Glomerular visceral epithelial cell (primary cell): ENCODE data around the gene TREM2.
A peak's percentile ranks its signal among the peaks of the same experiment; 100 is the strongest.

Source experiments
- DNase-seq: peaks from one replicate; pipeline ENCODE4 v3.0.0-alpha.2; 2016; ENCODE audit errors: extremely low spot score

Gene TREM2

DNA sequence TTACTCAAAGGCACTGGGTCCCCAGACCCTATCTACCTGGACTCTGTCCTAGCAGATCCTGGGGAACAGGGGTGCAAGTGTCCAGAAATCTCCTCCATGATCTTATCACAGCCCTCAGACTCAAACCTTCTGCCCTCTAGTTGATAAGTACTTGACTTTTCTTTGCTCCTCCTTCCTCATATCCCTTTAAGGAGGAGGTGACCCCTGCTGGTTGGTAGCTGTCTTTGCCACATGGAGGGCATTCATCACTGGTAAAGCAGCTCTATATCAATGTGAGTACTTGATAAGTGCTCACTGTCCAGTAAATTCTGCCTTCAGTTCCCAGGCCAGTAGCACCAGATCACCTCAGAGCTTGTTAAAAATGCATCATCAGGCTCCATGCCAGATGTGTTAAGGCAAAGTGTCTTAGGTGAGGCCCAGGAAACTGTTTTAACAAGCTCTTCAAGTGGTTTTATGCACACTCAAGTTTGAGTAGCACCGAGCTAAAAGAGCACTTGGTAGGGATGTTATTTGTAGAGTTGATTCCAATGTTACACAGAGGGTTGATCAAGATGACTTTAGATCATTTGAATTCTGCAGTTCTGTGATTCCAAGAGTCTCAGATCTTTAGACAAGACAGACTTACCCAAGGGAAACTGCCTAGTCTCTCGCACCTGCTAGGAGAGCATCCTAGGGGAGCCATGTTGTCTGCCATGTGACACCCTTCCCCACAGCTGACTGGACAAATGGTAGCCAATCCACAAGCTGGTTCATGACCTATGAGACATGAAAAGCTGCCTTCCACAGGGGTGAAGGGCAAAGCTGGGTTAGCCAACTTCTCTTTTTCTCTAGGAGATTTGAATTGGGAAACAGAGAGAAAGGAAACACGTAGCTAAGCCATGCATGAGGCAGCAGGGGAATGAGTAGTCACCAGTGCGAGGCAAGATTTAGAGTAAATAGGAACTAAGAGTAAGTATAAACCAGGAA lies 19.4 kb upstream of the TREM2 start:
- peak; percentile 54 for DNase-seq

DNA sequence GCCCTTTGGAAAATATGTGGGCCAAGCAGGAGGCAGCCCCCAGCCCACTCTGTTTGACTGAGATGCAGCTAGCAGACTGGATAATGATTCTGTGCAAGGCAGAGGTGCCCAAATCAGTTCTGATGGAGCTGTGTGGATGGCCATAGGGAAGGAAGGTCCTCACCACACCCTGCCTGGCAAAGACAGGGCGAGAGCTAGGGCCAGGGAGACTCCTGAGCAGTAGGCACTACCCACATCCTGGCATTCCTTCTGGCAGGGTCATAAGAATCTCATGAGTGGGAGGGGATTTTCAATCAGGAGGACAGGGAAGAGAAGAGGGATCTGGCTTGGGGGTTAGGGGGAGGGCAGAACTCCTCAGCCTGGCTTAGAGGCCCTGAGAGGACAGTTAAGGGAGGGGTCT lies 18.6 kb upstream of the TREM2 start:
- DNase-seq, result no peak

DNA sequence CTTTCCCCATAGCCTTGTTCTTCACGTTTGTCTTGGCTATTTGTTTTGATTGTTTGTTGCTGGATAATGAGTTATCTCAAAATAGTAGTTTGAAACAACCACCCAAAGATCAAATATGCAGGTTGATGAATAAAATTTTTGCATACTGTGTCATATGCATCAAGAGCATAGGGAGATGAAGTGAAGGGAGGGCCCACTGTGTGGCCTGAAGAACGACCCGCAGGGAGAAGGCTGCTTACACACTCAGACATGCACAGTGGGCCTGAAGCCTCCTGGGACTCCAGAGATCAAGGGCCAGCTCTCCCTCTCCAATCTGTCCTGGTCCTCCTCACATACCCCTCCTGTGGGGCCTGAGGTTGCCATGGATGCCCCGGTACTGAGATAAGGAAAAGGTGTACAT lies 16.2 kb upstream of the TREM2 start:
- DNase-seq, result no peak

DNA sequence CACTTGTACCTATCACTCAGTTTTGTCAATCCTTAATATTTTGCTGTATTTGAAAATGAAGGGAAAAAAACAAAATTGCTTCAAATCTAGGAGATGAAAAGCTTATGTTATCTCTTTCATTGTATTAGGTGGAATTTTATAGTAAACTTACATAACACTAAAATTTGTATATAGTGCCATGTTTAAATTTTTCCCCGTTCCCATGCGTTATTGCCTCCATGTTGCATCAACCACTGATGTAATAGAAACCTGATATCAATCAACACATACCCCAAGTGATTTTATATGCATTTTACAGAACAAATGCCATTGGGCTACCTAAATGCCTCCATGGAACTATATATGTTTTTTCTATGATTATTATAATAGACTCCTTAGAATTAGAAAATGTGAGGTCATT lies 14.8 kb upstream of the TREM2 start:
- DNase-seq, result no peak

DNA sequence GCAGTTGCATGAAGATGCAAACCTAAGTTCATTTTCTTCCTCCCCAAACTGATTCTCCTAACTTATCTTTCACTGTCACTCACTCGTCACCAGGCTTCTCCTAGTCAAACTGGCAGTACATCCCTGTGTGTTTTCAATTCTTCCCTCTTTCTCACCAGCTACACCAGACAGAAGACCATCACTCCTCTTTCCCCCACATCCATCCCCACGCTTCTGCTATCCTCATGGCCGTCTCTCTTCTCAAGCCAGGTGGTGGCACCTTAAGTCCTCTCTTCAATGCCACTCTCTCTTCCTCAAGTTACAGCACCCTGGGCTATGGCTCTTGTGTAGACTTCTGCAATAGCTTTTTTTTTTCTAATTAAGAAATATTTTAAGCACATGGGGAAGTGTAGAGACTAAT lies 14.4 kb upstream of the TREM2 start:
- no peak for DNase-seq

DNA sequence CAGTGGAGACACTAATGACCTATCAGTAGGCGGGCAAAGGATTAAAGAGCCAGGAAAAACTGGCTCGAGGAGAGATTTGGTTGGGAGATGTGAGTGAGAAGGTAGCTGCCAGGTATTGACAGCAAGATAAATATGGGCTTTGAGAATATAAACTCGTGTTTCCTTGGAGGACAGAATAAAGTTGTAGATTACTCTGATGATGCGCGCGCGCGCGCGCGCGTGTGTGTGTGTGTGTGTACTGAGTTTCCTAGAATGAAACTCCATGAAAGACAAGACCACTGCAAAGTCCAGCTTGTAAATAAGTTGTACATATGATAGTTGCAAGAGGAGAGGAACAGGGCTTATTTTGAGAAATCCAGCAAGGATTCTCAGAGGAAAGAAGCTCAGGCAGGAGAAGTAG lies 13.3 kb upstream of the TREM2 start:
- DNase-seq, result no peak

DNA sequence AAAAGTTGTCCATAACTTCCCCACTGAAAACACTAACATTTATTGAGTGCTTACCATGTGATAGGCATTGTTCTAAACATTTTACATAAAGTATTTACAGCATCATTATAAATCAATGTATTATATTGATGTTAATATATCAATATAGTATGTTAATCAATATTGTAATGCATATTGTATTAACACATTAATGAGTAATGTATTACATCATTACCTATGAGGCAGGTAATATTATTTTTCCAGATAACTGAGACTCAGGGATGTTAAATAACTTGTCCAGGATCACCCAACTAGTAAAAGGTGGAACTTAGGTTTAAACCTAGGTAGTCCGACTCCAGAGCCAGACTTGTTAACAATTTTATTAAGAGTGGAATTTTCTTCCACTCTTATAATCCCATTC lies 12.2 kb upstream of the TREM2 start:
- DNase-seq, result no peak

DNA sequence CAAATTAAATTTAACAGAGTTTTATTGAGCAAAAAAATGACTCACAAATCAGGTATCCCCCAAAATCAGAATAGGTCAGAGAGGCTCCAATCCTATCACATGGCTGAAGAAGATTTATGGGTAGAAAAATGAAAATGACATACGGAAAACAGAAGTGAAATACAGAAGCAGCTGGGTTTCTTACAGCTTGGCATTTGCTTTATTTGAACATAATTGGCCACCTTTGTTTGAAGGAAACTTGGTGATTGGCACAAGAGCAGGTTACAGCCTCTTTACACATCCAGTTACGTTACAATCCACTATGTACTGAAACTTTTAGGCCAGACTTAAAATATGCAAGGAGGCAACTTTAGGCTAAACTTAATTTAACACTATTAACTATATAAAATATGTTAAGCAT lies 11.7 kb upstream of the TREM2 start:
- DNase-seq, result no peak

DNA sequence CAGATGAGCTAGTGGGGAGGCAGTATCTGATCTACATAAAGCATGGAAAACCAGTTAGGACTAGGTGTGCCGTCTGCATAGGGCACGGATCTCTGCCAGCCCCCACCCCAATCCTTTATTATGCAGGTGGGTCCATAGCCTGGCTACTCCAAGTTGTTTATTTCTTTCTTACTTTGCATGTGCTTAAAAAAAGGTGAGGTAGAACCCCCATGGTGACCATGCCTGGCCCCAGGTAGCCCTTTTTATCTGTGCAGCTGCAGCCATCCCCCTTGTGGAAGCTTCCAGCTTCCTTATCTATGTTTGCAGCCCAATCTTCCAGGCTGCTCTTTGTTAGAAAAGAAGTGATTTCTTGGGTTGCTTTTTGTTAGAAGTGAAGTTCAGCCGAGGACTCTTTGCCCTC lies 9.0 kb upstream of the TREM2 start:
- DNase-seq, result no peak

DNA sequence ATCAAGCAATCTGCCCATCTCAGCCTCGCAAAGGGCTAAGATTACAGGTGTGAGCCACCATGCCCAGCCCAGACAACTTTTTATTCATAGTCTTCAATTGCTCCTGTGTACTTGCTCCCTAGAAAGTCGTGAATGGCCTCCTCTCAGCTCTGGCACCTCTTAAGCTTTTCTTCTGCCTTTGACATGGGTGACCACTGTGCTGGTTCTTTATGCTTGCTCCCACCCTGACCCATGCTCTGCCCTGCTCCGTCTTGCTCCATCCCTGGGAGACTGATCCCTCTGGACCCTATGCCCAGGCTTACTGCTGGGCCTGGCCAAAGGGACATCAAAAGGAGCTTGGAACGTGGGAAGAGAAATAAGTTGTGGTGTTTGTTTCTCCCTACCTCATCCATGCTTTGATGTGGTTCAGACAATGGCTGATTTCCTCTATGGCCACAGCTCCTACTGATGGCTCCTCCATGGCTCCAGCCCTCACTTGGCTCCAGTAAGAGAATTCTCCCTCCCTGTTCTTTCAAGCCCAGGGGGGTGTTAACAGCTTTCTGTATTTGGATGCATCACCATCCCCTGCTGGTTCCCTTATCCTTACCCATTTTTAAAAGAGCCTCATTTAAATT lies 7.7 kb upstream of the TREM2 start:
- DNase-seq, result no peak

DNA sequence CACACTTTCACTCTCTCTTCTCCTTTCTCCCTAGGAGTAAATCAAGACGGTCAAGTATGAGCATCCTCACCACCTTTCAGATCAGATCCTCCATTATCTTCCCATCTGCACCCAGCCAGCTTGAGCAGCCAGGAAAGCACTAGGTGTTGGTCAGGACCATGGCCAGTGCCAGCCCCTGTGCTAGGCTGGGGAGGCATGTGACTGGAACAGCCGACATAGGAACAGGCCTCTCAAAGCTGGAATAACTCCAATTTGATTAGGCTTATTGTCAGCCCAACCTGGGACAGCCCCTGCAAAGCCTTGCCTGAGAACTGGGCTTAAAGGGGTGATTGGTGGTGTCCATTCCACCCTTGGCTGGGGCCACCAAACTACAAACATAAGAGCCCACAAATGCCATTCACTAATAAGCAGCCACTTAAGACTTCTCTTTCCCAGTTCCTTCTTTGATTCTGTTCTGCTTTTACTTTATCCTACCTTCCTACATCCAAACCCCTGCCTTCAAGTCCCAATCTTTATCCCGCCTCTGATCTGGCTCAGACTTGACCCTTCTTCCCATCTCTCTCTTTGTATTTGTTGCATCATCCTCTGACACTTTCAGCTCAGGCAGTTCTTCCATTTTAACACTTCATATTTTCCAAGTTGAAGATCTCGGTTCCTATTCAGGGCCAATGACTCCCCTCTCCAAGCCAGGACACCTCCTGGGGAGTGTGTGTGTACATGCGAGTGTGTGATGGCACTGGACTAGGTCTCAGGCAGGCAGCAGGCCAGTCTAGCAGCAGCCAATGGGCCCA lies 4.5 kb upstream of the TREM2 start:
- DNase-seq, result no peak

DNA sequence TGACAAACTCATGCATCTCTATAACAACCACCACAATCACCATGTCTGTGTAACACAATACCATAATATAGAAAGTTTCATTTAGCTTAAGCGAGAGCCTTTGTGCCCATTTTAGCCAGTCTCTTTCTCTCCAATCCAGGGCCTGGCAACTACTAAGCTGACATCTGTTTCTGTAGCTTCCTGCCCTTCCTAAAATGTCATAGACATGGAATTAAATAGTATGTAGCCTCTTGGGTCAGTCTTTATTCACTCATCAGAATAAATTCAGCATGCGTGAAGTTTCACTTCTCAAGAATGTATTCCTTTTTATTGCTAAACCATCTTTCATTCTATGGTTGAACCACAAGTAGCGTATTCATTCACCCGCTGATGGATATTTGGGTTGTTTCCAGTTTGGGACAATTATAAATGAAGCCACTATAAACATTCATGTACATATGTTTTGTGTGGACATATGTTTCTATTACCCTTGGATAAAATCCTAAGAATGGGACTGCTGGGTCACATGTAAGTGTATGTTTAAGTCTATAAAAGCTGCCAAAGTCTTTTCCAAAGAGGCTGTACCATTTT lies 1.7 kb upstream of the TREM2 start:
- DNase-seq, result no peak

DNA sequence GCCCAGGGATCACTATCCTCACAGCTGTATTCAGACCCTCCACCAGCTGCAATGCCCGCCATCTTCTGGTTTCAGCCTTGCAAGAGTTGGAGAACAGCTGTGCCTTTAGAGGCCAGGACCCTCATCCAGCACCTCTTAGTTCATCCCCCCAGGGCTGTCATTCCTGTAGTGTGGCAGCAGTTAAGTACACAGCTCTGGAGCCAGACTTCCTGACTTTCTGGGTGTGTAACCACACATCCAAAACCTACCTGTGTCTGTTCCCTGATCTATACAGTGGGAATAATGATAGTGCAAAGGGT lies 452 bp upstream of the TREM2 start:
- DNase-seq, result no peak

DNA sequence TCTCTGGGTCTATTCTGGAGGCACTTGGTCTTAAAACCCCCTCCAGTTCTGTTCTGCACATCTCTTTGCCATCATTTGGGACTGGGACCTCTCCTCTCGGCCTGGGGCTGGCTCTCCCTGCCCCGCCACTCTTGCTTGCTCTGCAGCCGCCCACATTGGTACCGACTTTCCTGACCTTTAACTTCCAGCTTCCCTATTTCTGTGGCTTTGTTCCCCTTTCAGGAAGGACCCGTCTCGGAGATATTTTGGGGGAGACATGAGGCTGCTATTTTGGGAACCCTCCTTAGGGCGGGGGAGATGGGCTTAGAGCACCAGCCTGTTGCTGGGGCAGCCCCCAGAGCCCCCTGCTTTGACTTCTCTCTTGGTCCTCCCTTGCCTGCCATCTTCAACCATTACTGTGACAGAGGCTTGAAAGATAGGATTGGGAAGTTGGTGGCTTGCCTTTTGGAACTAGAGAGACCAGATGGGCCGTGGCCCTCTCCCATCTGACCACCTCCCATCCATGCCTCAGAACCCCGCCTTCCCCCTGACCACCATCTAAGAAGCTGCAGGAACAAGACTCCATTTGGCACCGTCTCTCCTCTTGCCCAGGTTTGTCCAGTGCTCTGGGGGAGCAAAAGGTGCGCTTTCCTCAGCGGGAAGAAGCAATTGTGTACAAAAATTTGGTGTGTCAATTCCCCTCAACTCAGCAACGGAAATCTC lies 914 bp downstream of the TREM2 start:
- no peak for DNase-seq

DNA sequence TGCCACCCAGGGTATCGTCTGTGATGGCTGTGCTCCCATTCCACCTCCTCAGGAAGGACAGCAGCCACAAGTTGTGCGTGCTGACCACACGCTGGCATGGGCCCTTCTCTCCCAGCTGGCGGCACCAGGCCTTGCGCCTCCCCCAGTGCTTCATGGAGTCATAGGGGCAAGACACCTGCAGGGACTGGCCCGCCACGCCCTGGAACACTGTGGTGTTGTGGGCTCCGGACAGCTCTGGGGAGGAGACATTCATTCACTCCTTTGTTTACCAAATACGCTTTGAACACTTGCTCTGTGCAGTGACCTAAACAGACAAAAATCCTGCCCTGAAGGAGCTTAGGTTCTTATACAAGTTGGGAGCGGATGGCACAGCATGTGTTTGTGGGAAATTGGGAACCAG lies 1.5 kb downstream of the TREM2 start:
- no peak for DNase-seq

DNA sequence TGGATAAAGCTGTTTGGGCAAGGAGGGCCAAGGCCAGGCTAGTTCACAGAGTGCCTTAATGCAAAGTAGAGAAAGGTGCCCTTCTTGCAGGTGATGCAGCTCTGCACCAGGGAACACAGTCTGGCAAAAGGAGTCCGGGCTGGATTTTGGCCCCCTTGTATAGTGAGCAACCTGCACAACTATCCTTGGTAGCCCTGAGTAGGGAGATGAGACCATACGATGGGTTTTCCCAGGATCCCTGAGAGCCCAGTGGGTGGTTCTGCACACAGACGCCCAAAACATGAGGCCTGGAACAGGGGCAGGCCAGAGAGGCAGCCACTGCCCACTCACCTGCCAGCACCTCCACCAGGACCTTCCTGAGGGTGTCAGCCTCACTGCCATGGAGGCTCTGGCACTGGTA lies 2.0 kb downstream of the TREM2 start:
- no peak for DNase-seq

DNA sequence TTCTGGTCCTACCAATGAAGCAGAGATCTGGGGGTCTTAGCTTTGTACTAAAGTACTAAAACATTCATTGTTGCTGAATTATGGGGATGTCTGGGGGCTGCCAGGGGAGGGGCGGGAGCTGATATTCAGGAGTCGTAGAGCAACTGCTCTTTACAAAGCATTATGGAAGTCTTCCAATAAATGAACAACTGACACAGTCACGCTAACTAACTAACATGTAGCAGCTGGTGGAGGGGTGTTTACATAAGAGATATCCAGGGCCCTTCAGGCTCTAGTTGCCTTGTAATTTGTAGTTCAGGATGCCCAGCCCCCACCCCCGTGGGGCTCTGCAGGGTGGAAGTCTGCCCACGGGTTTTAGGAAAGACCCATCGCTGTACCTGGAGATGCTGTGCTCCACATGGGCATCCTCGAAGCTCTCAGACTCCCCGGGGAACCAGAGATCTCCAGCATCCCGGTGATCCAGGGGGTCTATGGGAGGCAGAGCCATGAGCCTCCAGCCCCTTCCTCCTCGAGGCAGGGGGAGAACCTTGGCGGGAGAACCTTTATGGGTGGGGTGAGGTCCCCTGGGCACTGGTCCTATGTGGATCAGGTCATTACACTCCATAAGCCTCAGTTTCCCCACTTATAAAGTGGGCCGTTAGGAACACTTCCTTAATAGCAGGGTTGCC lies 3.4 kb downstream of the TREM2 start:
- no peak for DNase-seq

DNA sequence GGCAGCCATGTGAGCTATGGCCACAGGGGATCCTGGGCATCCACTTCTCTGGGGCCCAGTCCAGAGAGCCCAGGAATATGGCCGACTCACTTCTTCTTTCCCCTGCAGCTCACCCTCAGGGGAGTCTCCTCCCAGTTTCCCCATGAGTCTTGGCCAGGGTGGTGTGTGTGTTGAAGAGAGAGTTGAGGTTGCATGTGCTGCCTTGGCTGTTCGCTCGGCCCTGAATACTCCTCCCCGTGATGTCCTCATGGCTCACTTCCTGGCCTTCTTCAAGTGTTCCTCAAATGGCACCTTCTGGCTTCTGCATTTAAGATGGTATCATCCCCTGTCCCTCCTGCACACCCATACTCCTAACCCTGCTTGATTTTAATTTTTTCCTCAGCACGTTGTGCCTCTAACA lies 5.6 kb downstream of the TREM2 start:
- no peak for DNase-seq

DNA sequence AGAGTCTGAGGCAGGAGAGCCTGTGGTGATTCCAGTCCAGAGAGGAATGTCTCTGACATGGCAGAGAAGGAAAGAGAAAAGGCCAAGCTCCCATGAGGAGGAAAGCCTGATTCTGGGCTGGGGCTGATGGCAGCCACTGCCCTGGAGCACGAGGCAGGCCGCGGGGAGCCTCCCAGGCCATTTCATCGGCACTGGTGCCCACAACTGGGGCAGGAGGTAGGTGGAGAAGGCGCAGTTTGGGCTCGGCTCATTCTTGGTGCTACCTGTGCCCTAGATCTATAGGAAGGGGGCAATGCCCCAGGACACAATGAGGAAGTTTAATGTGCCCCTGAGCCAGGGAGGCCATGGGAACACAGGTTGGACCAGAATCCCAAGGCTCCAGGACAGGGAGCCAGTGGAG lies 6.1 kb downstream of the TREM2 start:
- no peak for DNase-seq

DNA sequence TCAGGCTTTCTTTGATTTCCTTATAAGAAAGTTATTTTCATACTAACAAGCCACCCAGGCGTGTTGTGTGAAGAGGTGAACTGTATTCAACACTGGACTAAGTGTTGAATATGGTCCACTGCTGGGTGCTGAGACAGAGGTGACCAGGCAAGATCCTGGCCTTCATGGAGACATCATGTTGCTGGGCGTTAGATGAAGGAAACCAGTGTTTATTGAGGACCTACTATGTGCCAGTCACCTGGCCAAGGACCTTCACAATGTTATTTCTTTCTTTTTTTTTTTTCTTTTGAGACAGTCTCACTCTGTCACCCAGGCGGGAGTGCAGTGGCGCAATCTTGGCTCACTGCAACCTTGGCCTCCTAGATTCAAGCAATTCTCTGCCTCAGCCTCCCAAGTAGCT lies 6.9 kb downstream of the TREM2 start:
- DNase-seq, result no peak

DNA sequence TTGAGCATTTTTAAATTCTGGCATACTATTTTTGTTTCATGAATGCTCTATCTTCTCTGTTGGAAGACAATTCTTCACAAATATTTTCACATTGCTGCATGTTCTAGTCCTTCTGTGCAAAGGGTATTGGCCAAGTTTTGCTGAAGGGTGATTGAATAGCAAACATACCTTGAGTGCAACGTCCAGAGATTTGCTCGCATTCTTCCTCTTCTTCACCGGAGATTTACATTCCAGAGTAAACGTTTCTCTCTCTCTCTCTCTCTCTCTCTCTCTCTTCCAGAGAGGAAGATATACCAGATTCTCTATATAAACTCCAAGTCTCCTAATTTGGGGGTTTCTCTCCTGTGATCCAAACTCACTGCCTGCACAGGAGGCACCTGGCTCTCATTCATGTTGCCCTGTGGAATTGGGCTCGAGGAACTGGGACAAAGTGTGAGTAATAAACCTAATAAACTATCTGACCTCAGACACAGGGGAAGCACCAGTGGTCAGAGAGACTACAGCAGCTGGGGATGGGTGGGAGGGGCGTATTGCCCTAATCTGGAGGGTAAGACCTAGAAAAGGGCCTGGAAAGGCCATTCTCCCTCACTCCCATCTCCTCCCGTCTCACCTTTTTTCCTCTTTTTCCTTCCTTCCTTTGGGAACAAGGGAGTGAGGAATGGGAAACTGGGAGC lies 7.6 kb downstream of the TREM2 start:
- peak; percentile 4 for DNase-seq
